ENCODE results near the gene DAP. TPM values are rescaled to one million over a fixed set of nuclear protein-coding genes. Genes with fewer than 3 reads are reported as not detected.

The DAP gene
- total and polyA plus RNA-seq, 9 donors, result 23.4 to 72.6 (median 52.4) TPM

DNA sequence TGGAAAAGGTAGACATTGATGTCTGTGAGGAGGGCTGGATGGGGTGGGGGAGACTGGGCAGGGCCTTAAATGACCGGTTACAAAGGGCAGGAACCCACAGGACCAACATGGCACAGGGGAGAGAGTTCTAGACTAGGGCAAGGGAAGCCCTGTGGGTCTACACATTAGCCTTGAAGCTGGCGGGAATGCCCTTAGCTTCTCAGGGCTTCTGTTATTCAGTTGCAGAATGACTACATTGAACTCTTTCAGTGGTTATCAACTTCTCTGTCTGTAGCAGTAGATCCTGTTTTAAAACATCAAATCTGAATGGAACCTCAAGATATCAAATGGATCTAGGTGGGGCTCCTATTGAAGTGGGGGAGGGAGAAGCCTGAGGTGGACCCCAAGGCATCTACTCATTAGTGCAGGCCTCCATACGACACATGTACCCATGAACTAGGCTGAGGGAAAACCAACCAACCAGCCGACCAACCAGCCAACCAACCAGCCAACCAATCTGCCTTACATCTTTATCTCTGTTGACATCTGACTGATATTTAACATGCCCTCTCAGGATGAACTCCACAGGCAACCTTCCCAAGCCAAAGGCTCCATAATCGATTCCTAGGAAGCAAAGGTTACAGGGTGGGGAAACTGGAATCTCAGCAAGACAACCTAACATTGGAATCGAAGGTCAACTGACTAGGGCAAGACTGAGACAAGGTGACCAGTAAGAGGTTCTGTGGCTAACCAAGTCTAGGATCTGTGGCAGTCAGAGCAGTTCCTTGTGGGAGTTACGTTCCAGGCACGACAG lies 48.3 kb downstream of the DAP start:
- Histone ChIP-seq H3K4me1 (ENCODE audit: control insufficient read depth, insufficient read depth, low read length) (peaks cover 2% of the 10 kb centered on the region), H3K27ac (ENCODE audit: low read length) (no peak overlapping the region), H3K4me3 (ENCODE audit: low read length) (no peak overlapping the region), H3K9me3 (replicated peaks; ENCODE audit: control insufficient read depth, low read depth, low read length) (no peaks in the 10 kb centered on the region), H3K27me3 (ENCODE audit: control insufficient read depth, insufficient read depth, low read length) (no peaks in the 10 kb centered on the region), H3K36me3 (ENCODE audit: control insufficient read depth, insufficient read depth, low read length) (peaks cover 16% of the 10 kb centered on the region)
- WGBS (ENCODE audit: insufficient coverage), result 90% methylated on average over 5 of the region's 8 CpGs
- DNase-seq, result no peak

DNA sequence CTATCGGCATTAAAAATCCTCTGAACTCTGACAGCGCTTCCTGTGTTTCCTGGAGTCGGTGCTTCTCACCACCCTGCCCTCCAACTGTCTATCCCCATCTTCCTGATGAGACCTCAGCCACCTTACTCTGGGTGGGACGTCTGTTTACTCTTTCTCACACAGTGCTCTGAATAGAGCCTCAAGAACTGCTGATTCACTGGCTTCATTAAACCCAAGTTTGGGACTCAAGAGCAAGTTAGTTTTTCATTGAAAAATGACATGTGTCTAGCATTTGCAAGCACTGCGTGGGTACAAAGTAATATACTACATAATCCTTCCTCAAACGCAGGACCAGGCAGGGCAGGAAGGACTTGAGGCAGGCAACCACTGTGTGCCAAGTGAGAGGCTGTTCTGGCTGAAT lies 49.5 kb downstream of the DAP start:
- H3K4me3 ChIP-seq (ENCODE audit: low read length), result no peak overlapping the region
- peaks cover 12% of the 10 kb centered on the region for H3K36me3 ChIP-seq (ENCODE audit: control insufficient read depth, insufficient read depth, low read length)
- peaks cover 2% of the 10 kb centered on the region for H3K4me1 ChIP-seq (ENCODE audit: control insufficient read depth, insufficient read depth, low read length)
- 79% methylated on average over 3 of the region's 6 CpGs for WGBS (ENCODE audit: insufficient coverage)
- no peaks in the 10 kb centered on the region for H3K27me3 ChIP-seq (ENCODE audit: control insufficient read depth, insufficient read depth, low read length)
- DNase-seq, result no peak
- no peak overlapping the region for H3K27ac ChIP-seq (ENCODE audit: low read length)
- H3K9me3 ChIP-seq (replicated peaks; ENCODE audit: control insufficient read depth, low read depth, low read length), result no peaks in the 10 kb centered on the region

DNA sequence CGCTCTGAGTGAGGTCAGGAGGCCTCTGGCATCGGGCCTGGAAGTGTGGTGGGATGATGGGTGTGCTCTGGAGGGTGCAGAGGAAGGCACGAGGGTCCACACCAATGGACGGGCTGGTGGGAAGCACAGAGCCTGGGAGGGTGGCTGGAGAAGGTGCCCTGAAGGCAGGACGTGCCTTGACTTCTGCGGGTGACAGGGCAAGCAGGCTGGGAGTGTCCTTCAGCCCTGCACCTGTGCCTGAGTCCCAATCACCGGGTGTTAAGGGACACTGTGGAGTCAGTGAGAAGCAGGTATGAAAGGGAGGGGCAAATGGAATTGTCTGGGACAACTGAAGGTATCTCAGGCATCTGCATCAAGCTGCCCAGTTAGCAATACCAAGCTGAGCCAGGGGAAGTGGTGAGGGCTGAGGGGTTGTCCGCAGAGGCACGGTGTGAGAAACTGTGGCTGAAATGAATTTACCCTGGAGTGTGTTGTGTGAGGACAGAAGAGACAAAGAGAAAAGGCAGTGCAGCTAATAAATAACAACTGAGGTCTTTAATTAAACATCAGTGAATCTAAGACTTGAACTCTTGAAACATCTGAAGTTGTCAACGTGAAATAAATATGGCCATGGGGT lies 50.4 kb downstream of the DAP start:
- Histone ChIP-seq H3K27ac (ENCODE audit: low read length) (no peak overlapping the region), H3K4me3 (ENCODE audit: low read length) (no peak overlapping the region), H3K4me1 (ENCODE audit: control insufficient read depth, insufficient read depth, low read length) (peaks cover 2% of the 10 kb centered on the region), H3K36me3 (ENCODE audit: control insufficient read depth, insufficient read depth, low read length) (peaks cover 15% of the 10 kb centered on the region), H3K9me3 (replicated peaks; ENCODE audit: control insufficient read depth, low read depth, low read length) (no peaks in the 10 kb centered on the region), H3K27me3 (ENCODE audit: control insufficient read depth, insufficient read depth, low read length) (no peaks in the 10 kb centered on the region)
- WGBS (ENCODE audit: insufficient coverage), result 94% methylated on average over 8 of the region's 10 CpGs
- no peak for DNase-seq

DNA sequence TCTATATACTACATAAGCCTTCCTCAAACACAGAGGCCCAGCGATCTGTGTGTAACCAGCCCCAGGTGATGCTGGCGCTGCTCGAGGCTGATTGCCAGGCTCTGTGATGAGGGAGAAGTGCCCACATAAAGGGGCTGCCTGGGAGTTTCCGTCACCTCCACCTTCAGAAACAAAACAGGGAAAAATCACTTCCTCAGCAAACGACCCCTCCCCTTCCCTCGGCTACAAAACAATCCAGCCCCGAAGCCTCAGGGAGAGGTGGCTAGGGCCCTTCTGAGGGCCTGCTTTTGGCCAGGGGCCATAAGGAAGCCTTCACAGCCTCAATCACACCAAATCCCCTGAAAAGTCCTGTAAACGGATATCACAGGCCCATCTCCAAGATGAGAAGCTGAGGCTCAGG lies 51.1 kb downstream of the DAP start:
- no peaks in the 10 kb centered on the region for H3K27me3 ChIP-seq (ENCODE audit: control insufficient read depth, insufficient read depth, low read length)
- no peak overlapping the region for H3K4me3 ChIP-seq (ENCODE audit: low read length)
- peaks cover 18% of the 10 kb centered on the region for H3K36me3 ChIP-seq (ENCODE audit: control insufficient read depth, insufficient read depth, low read length)
- H3K4me1 ChIP-seq (ENCODE audit: control insufficient read depth, insufficient read depth, low read length), result peaks cover 2% of the 10 kb centered on the region
- H3K27ac ChIP-seq (ENCODE audit: low read length), result no peak overlapping the region
- 68% methylated on average over 8 of the region's 8 CpGs for WGBS (ENCODE audit: insufficient coverage)
- no peak for DNase-seq
- no peaks in the 10 kb centered on the region for H3K9me3 ChIP-seq (replicated peaks; ENCODE audit: control insufficient read depth, low read depth, low read length)

DNA sequence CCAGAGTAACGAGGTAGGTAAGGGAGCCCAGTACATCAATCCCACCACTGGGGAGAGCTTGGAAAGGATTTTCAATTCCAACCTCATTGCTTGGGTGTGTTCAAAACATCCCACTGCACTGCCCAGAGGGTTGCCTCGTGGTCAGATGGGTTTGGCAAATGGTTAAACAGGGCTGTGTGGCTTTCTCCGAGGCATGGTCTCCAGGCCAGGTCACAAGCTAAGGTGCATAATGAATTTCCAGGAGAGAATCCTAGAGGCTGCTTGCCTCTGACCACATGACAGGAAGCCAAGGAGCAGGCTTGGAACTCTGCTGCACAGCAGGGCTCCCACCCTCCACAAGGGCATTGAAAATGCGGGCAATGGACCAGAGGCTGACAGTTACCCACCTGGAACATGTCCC lies 51.6 kb downstream of the DAP start:
- no peaks in the 10 kb centered on the region for H3K9me3 ChIP-seq (replicated peaks; ENCODE audit: control insufficient read depth, low read depth, low read length)
- no peaks in the 10 kb centered on the region for H3K27me3 ChIP-seq (ENCODE audit: control insufficient read depth, insufficient read depth, low read length)
- H3K36me3 ChIP-seq (ENCODE audit: control insufficient read depth, insufficient read depth, low read length), result peaks cover 18% of the 10 kb centered on the region
- no peak for DNase-seq
- 56% methylated on average over 2 of the region's 4 CpGs for WGBS (ENCODE audit: insufficient coverage)
- H3K4me1 ChIP-seq (ENCODE audit: control insufficient read depth, insufficient read depth, low read length), result peaks cover 2% of the 10 kb centered on the region
- no peak overlapping the region for H3K27ac ChIP-seq (ENCODE audit: low read length)
- no peak overlapping the region for H3K4me3 ChIP-seq (ENCODE audit: low read length)

DNA sequence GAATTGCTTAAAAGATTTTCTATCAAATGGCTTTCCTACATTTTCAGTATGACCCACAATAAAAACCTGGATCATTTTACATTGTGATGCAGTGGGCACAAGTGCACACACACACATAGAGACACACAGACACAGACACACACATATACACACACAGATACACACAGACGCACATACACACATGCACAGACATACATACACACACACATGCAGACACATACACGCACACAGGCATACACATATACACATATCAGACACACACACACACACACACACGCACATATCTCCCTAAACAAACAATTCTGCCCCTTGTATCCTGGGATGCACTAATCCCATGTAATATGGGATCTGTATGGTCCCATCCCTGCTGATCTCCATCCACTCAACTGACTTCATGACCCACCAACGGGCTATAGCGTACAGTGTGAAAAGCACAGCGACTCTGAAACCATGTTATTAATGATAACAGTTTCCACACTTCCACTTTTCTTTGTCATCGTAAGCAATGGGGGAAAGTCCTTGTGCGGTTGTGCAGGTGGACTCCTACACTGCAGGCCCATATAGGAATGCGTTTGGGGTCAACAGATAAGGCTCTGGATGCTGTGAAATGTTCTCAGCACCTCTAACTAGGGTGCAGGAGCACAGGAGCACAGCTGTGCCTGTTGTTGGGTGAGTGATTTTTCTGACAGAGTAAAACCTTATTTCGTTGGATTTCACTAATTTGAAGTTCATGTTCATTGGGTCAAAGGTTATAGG lies 52.7 kb downstream of the DAP start:
- Histone ChIP-seq H3K36me3 (ENCODE audit: control insufficient read depth, insufficient read depth, low read length) (peaks cover 13% of the 10 kb centered on the region), H3K4me1 (ENCODE audit: control insufficient read depth, insufficient read depth, low read length) (peaks cover 2% of the 10 kb centered on the region), H3K27me3 (ENCODE audit: control insufficient read depth, insufficient read depth, low read length) (no peaks in the 10 kb centered on the region), H3K27ac (ENCODE audit: low read length) (no peak overlapping the region), H3K9me3 (replicated peaks; ENCODE audit: control insufficient read depth, low read depth, low read length) (no peaks in the 10 kb centered on the region), H3K4me3 (ENCODE audit: low read length) (no peak overlapping the region)
- 96% methylated on average over 6 of the region's 10 CpGs for WGBS (ENCODE audit: insufficient coverage)
- no peak for DNase-seq

DNA sequence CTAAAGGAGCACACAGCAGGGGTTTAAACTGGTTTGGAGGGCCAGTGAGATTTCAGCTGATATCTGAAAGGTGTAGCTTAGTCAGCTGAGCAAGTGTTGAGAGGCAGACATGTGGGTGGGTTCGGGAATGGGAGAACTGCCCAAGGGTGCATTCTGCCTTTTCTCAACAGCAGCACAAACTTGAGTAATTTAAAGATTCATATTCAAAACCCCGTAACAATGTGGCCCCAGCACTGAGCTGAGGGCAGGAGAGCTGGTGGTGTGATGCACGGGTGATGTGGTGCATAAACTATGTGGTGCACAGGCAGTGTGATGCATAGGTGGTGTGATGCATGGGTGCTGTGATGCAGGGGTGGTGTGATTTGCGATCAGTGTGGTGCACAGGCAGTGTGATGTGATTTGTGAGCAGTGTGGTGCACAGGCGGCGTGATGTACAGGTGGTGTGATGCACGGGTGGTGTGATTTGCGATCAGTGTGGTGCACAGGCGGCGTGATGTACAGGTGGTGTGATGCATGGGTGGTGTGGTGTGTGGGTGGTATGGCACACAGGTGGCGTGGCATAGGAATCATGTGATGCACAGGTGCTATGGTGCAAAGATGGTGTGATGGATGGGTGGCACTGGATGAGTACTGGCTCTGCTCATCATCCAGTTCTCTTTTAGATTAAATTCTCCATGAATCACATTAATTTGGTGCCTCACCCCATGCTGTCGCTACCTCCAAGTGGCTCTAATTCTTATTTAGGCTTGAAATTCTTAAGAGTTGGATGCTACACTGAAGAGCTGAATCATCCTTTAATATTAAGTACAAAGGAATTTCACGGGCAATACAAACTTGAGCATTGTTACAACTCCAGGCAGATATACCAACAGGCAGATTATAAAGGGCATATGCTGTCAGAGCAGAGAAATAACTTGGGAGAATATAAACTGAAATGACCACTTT lies 53.6 kb downstream of the DAP start:
- 96% methylated on average over 10 of the region's 13 CpGs for WGBS (ENCODE audit: insufficient coverage)
- no peaks in the 10 kb centered on the region for H3K9me3 ChIP-seq (replicated peaks; ENCODE audit: control insufficient read depth, low read depth, low read length)
- H3K4me3 ChIP-seq (ENCODE audit: low read length), result no peak overlapping the region
- H3K27me3 ChIP-seq (ENCODE audit: control insufficient read depth, insufficient read depth, low read length), result no peaks in the 10 kb centered on the region
- no peak overlapping the region for H3K27ac ChIP-seq (ENCODE audit: low read length)
- DNase-seq, result no peak
- peaks cover 8% of the 10 kb centered on the region for H3K36me3 ChIP-seq (ENCODE audit: control insufficient read depth, insufficient read depth, low read length)
- peaks cover 2% of the 10 kb centered on the region for H3K4me1 ChIP-seq (ENCODE audit: control insufficient read depth, insufficient read depth, low read length)

DNA sequence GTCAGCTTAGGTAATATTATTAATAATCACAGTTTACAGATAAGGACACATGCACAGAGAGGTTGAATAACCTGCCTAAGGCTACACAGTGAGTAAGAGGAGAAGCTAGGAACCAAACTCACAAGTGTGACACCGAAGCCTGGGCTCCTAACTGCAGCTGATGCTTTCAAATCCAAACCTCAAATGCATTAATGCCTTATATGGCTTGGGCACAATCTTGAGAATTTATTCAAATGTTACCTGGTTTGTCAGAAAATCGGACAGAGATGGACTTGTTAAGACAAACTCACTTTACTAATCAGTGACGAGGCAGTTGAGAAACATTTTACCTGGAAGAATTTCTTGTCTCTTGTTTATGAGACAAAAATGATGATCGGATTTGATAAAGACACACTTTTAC lies 54.7 kb downstream of the DAP start:
- WGBS (ENCODE audit: insufficient coverage), result no CpG with 5 or more reads among the region's 4 CpGs
- H3K27me3 ChIP-seq (ENCODE audit: control insufficient read depth, insufficient read depth, low read length), result no peaks in the 10 kb centered on the region
- no peak for DNase-seq

DNA sequence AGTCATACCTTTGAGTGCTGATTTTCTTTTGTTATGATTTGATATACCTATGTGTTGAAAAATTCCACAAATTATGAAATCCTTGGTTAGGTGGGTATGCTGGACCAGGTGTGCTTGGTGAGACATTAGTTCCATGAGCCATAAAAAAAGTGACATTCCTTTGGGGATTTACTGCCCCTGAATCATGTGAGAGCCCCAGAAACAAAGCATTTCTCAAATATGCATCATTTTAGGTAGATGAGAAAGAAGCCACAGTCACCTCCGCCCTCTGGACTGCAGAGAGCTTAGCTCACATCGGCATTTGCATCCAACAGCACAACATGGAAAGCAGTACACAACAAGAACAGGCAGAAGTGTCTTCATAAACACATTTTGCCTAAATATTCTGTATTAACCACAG lies 55.3 kb downstream of the DAP start:
- peaks cover 10% of the 10 kb centered on the region for H3K36me3 ChIP-seq (ENCODE audit: control insufficient read depth, insufficient read depth, low read length)
- H3K27me3 ChIP-seq (ENCODE audit: control insufficient read depth, insufficient read depth, low read length), result no peaks in the 10 kb centered on the region
- no peaks in the 10 kb centered on the region for H3K9me3 ChIP-seq (replicated peaks; ENCODE audit: control insufficient read depth, low read depth, low read length)
- WGBS (ENCODE audit: insufficient coverage), result no CpG with 5 or more reads among the region's 2 CpGs
- H3K4me1 ChIP-seq (ENCODE audit: control insufficient read depth, insufficient read depth, low read length), result peaks cover 2% of the 10 kb centered on the region
- no peak overlapping the region for H3K4me3 ChIP-seq (ENCODE audit: low read length)
- H3K27ac ChIP-seq (ENCODE audit: low read length), result no peak overlapping the region
- no peak for DNase-seq

More for the DNA sequence above, 54.7 kb downstream of the DAP start:
- Histone ChIP-seq H3K36me3 (ENCODE audit: control insufficient read depth, insufficient read depth, low read length) (peaks cover 8% of the 10 kb centered on the region), H3K9me3 (replicated peaks; ENCODE audit: control insufficient read depth, low read depth, low read length) (no peaks in the 10 kb centered on the region), H3K4me3 (ENCODE audit: low read length) (no peak overlapping the region), H3K4me1 (ENCODE audit: control insufficient read depth, insufficient read depth, low read length) (peaks cover 2% of the 10 kb centered on the region), H3K27ac (ENCODE audit: low read length) (no peak overlapping the region)

Data from muscle of leg (tissue), 11 donors.